HG03175 (cell line): Measurements from ENCODE around the gene NAGLU.
A peak's percentile ranks its signal among the peaks of the same experiment; 100 is the strongest.

Experiments
- ATAC-seq: cut with Tn5 transposase; IDR thresholded peaks from one replicate; pipeline ENCODE4 v1.9.1; 2021; ENCODE audit warnings: mild to moderate bottlenecking, moderate library complexity; ENCODE audit not compliant: unreplicated experiment

The NAGLU gene

GRCh38 chr17:42563143-42563509 is 27.1 kb downstream of the NAGLU start:
- no peak for ATAC-seq

- ATAC-seq = no peak
These were observed 27.5 kb downstream of the NAGLU start for GRCh38 chr17:42563543-42563942.

GRCh38 chr17:42563950-42564349 is 27.9 kb downstream of the NAGLU start:
- no peak for ATAC-seq

- no peak for ATAC-seq
These were observed 28.9 kb downstream of the NAGLU start for GRCh38 chr17:42564815-42565522.

- ATAC-seq = no peak
These were observed 29.6 kb downstream of the NAGLU start for GRCh38 chr17:42565523-42566214.

- no peak for ATAC-seq
These were observed 30.3 kb downstream of the NAGLU start for GRCh38 chr17:42566215-42566882.

- ATAC-seq = peak; percentile 64
These were observed 31.0 kb downstream of the NAGLU start, which contains the start of gene MLX for GRCh38 chr17:42566883-42567573. MLX (plus strand) TSS chr17:42567100; CDS start chr17:42567125, 25 bp downstream.

GRCh38 chr17:42568341-42569111 is 32.5 kb downstream of the NAGLU start:
- no peak for ATAC-seq

GRCh38 chr17:42571435-42572225 is 35.6 kb downstream of the NAGLU start:
- no peak for ATAC-seq

- ATAC-seq = no peak
These were observed 37.1 kb downstream of the NAGLU start for GRCh38 chr17:42573095-42573494.

- ATAC-seq = no peak
These were observed 38.4 kb downstream of the NAGLU start for GRCh38 chr17:42574463-42574862.

- ATAC-seq = no peak
These were observed 41.1 kb downstream of the NAGLU start for GRCh38 chr17:42577140-42577531.

- ATAC-seq = peak; percentile 75
These were observed 41.7 kb downstream of the NAGLU start, which contains the start of gene PSMC3IP for GRCh38 chr17:42577532-42578281. PSMC3IP (minus strand) TSS chr17:42577729; CDS start chr17:42577686, 43 bp downstream.

- peak; percentile 53 for ATAC-seq
These were observed 42.3 kb downstream of the NAGLU start for GRCh38 chr17:42578282-42578869.

GRCh38 chr17:42579794-42580551 is 43.9 kb downstream of the NAGLU start:
- no peak for ATAC-seq

GRCh38 chr17:42581744-42582270 is 45.8 kb downstream of the NAGLU start:
- no peak for ATAC-seq

- ATAC-seq = no peak
These were observed 48.8 kb downstream of the NAGLU start for GRCh38 chr17:42584880-42585279.

GRCh38 chr17:42585353-42585752 is 49.3 kb downstream of the NAGLU start:
- no peak for ATAC-seq
